NCI-H2171 (cell line): ENCODE results near the gene SLC35F5.
"Not testable (repeated sequence)": the region's sequence is repeated elsewhere in the genome, so short reads cannot be mapped to it uniquely, and the experiment has no call there.

ENCODE experiments used
- DNase-seq: peaks from one replicate; lab custom pipeline; 2025; lab: John Stamatoyannopoulos, UW

SLC35F5 gene

GRCh38 chr2:113697516-113697915 lies 58.9 kb downstream of the SLC35F5 start:
- DNase-seq = no peak

GRCh38 chr2:113694438-113694837 lies 62.0 kb downstream of the SLC35F5 start:
- no peak for DNase-seq

- DNase-seq = no peak
Measured at GRCh38 chr2:113692698-113693428, 63.6 kb downstream of the SLC35F5 start.

GRCh38 chr2:113690871-113691270 lies 65.6 kb downstream of the SLC35F5 start:
- DNase-seq = not testable (repeated sequence)

- no peak for DNase-seq
Measured at GRCh38 chr2:113686537-113686936, 69.9 kb downstream of the SLC35F5 start.

GRCh38 chr2:113685471-113685870 lies 71.0 kb downstream of the SLC35F5 start:
- DNase-seq = no peak

GRCh38 chr2:113679457-113679856 lies 77.0 kb downstream of the SLC35F5 start:
- DNase-seq = no peak

- no peak for DNase-seq
Measured at GRCh38 chr2:113677330-113677729, 79.1 kb downstream of the SLC35F5 start.

GRCh38 chr2:113676623-113677266 lies 79.7 kb downstream of the SLC35F5 start:
- DNase-seq = no peak

- DNase-seq = no peak
Measured at GRCh38 chr2:113675875-113676274, 80.6 kb downstream of the SLC35F5 start.

- no peak for DNase-seq
Measured at GRCh38 chr2:113672326-113672932, 84.0 kb downstream of the SLC35F5 start.

GRCh38 chr2:113669013-113669412 lies 87.4 kb downstream of the SLC35F5 start:
- not testable (repeated sequence) for DNase-seq

- DNase-seq = not testable (repeated sequence)
Measured at GRCh38 chr2:113664761-113665533, 91.5 kb downstream of the SLC35F5 start.

GRCh38 chr2:113663285-113664060 lies 93.0 kb downstream of the SLC35F5 start:
- not testable (repeated sequence) for DNase-seq
